ENCODE measurements around the gene RABL2A.
"Not testable (repeated sequence)": the region's sequence is repeated elsewhere in the genome, so short reads cannot be mapped to it uniquely, and the experiment has no call there.

RABL2A gene
- total RNA-seq = 6.6 reads per million, percentile 24 among the genes with 10 or more reads in this experiment

- DNase-seq = peak; percentile 76
Measured at GRCh38 chr2:113626616-113627330, at the start of gene RABL2A. TSS of gene RABL2A (plus strand) at chr2:113627266. CDS start at chr2:113628607, 1,341 bp downstream.

GRCh38 chr2:113578508-113578907 lies 48.6 kb upstream of the RABL2A start:
- DNase-seq = not testable (repeated sequence)

- DNase-seq = not testable (repeated sequence)
Measured at GRCh38 chr2:113582473-113582872, 44.6 kb upstream of the RABL2A start.

- peak; percentile 73 for DNase-seq
Measured at GRCh38 chr2:113583521-113584225, 43.4 kb upstream of the RABL2A start.

- DNase-seq = not testable (repeated sequence)
Measured at GRCh38 chr2:113584311-113585092, 42.6 kb upstream of the RABL2A start.

GRCh38 chr2:113587201-113587600 lies 39.9 kb upstream of the RABL2A start:
- DNase-seq = peak; percentile 42

- DNase-seq = not testable (repeated sequence)
Measured at GRCh38 chr2:113589591-113589990, 37.5 kb upstream of the RABL2A start.

- DNase-seq = not testable (repeated sequence)
Measured at GRCh38 chr2:113591926-113592325, 35.1 kb upstream of the RABL2A start.

GRCh38 chr2:113593280-113593679 lies 33.8 kb upstream of the RABL2A start:
- not testable (repeated sequence) for DNase-seq

- not testable (repeated sequence) for DNase-seq
Measured at GRCh38 chr2:113595725-113596124, 31.3 kb upstream of the RABL2A start.

- not testable (repeated sequence) for DNase-seq
Measured at GRCh38 chr2:113597164-113597563, 29.9 kb upstream of the RABL2A start.

GRCh38 chr2:113597572-113597971 lies 29.5 kb upstream of the RABL2A start:
- DNase-seq = not testable (repeated sequence)

GRCh38 chr2:113598180-113598579 lies 28.9 kb upstream of the RABL2A start:
- not testable (repeated sequence) for DNase-seq

- DNase-seq = not testable (repeated sequence)
Measured at GRCh38 chr2:113598738-113599137, 28.3 kb upstream of the RABL2A start.

- DNase-seq = not testable (repeated sequence)
Measured at GRCh38 chr2:113599208-113599607, 27.9 kb upstream of the RABL2A start.

- peak; percentile 25 for DNase-seq
Measured at GRCh38 chr2:113602040-113602769, 24.9 kb upstream of the RABL2A start.

GRCh38 chr2:113602869-113603466 lies 24.1 kb upstream of the RABL2A start:
- DNase-seq = no peak

- DNase-seq = peak; percentile 83
Measured at GRCh38 chr2:113603467-113604084, 23.5 kb upstream of the RABL2A start.

- peak; percentile 84 for DNase-seq
Measured at GRCh38 chr2:113604085-113604477, 23.0 kb upstream of the RABL2A start.

GRCh38 chr2:113604661-113605060 lies 22.4 kb upstream of the RABL2A start:
- not testable (repeated sequence) for DNase-seq

- DNase-seq = not testable (repeated sequence)
Measured at GRCh38 chr2:113606036-113606435, 21.0 kb upstream of the RABL2A start.
